KMS-11 (cell line): Measurements from ENCODE around the gene ACSF3.

ENCODE experiments used
- H2AFZ ChIP-seq: fragments of 200-600 bp; sonication (generic); 2 replicates; pipeline ENCODE4 v1.6.1; 2016; ENCODE audit warnings: antibody characterized with exemption, mixed run types, low read depth
- H3K27ac ChIP-seq: fragments of 200-600 bp; sonication (generic); 2 replicates; pipeline ENCODE4 v1.6.1; 2016; ENCODE audit warnings: mild to moderate bottlenecking, mixed run types
- H3K27me3 ChIP-seq: fragments of 200-600 bp; sonication (generic); 2 replicates; pipeline ENCODE4 v1.6.1; 2017; ENCODE audit warnings: mild to moderate bottlenecking, low read depth, mixed run types, moderate library complexity; ENCODE audit not compliant: insufficient read depth
- H3K36me3 ChIP-seq: fragments of 200-600 bp; sonication (generic); 2 replicates; pipeline ENCODE4 v1.6.1; 2017; ENCODE audit warnings: mild to moderate bottlenecking, mixed run types; ENCODE audit not compliant: insufficient read depth
- H3K4me1 ChIP-seq: fragments of 200-600 bp; sonication (generic); 2 replicates; pipeline ENCODE4 v1.6.1; 2016; ENCODE audit warnings: mild to moderate bottlenecking, low read depth, mixed run types; ENCODE audit not compliant: poor library complexity, severe bottlenecking
- H3K4me2 ChIP-seq: fragments of 200-600 bp; sonication (generic); 2 replicates; pipeline ENCODE4 v1.7.0; 2016; ENCODE audit warnings: mild to moderate bottlenecking, mixed run types
- H3K4me3 ChIP-seq: fragments of 200-600 bp; sonication (generic); IDR thresholded peaks from 2 replicates; pipeline ENCODE4 v1.6.1; 2017; ENCODE audit warnings: low read depth, low read length, mixed read lengths; ENCODE audit not compliant: insufficient read depth
- H3K79me2 ChIP-seq: fragments of 200-600 bp; sonication (generic); 2 replicates; pipeline ENCODE4 v1.6.1; 2016; ENCODE audit warnings: low read depth, mixed run types; ENCODE audit not compliant: insufficient read depth
- H3K9ac ChIP-seq: fragments of 200-600 bp; sonication (generic); 2 replicates; pipeline ENCODE4 v1.6.1; 2016; ENCODE audit warnings: mild to moderate bottlenecking, mixed run types
- H4K20me1 ChIP-seq: fragments of 200-600 bp; sonication (generic); 2 replicates; pipeline ENCODE4 v1.6.1; 2016; ENCODE audit warnings: mild to moderate bottlenecking, mixed run types; ENCODE audit not compliant: insufficient read depth
- TF ChIP-seq, protein P1 (sequence below): fragments of 200-600 bp; sonication (generic); conservative IDR thresholded peaks from 2 replicates; pipeline ENCODE4 v1.6.1; 2017; ENCODE audit warnings: low read depth, mild to moderate bottlenecking, antibody characterized with exemption, low read length, moderate library complexity, mixed read lengths

Gene ACSF3

DNA sequence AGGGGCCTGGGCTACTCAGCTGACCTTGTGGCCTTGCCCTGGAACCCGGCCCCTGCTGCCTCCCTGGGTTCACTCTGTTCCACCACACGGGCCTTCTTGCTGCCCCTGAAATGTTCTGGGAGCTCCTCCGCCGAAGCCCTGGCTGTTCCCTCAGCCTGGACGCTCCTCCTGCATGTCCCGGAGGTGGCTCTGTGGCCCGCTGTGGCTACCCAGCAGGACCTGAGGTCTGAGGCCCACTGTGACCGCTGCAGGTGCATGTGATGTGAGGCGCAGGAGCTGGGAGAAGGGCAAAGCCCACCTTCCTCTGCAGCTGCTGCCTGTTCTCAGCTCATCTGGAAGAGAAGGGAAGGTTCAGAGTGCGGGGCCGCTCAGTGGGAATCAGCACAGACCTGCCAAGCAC is 38.9 kb upstream of the ACSF3 start:
- Histone ChIP-seq H3K4me2 (no peak overlapping the region), H3K79me2 (no peaks in the 10 kb centered on the region), H2AFZ (no peak overlapping the region), H3K36me3 (no peaks in the 10 kb centered on the region), H3K4me1 (no peaks in the 10 kb centered on the region), H3K27ac (no peak overlapping the region), H3K9ac (no peak overlapping the region), H4K20me1 (no peaks in the 10 kb centered on the region), H3K27me3 (peaks cover 82% of the 10 kb centered on the region), H3K4me3 (no peak overlapping the region)
- TF ChIP-seq, protein P1, sequence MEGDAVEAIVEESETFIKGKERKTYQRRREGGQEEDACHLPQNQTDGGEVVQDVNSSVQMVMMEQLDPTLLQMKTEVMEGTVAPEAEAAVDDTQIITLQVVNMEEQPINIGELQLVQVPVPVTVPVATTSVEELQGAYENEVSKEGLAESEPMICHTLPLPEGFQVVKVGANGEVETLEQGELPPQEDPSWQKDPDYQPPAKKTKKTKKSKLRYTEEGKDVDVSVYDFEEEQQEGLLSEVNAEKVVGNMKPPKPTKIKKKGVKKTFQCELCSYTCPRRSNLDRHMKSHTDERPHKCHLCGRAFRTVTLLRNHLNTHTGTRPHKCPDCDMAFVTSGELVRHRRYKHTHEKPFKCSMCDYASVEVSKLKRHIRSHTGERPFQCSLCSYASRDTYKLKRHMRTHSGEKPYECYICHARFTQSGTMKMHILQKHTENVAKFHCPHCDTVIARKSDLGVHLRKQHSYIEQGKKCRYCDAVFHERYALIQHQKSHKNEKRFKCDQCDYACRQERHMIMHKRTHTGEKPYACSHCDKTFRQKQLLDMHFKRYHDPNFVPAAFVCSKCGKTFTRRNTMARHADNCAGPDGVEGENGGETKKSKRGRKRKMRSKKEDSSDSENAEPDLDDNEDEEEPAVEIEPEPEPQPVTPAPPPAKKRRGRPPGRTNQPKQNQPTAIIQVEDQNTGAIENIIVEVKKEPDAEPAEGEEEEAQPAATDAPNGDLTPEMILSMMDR, result no peak

DNA sequence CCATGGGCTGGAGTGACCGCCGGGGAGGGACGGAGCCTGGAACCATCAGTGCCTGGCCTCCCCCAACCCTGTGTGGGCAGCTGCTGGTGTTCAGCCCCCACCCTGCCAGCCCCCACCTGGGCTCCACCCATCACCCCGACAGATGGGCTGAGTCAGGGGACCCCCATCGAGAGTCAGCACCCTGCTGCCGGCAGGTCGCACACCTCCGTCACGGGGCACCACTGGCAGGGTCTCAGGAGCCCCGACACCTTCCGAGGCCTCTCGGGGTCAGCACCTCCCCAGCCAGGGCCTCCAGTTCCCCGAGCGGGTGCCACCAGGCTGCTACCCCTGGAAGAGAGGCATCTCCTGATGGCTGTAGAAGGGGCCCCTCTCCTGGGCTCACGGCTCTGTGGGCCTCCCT is 38.3 kb upstream of the ACSF3 start:
- no peaks in the 10 kb centered on the region for H3K79me2 ChIP-seq
- TF ChIP-seq, protein P1, result no peak

GRCh38 chr16:89055894-89056555 is 37.6 kb upstream of the ACSF3 start:
- H3K9ac ChIP-seq, result no peak overlapping the region
- peaks cover 88% of the 10 kb centered on the region for H3K27me3 ChIP-seq
- no peak overlapping the region for H2AFZ ChIP-seq
- no peak overlapping the region for H3K4me2 ChIP-seq
- no peak overlapping the region for H3K27ac ChIP-seq
- no peaks in the 10 kb centered on the region for H3K79me2 ChIP-seq
- H4K20me1 ChIP-seq, result no peaks in the 10 kb centered on the region
- no peak overlapping the region for H3K4me3 ChIP-seq
- TF ChIP-seq, protein P1, result no peak
- H3K36me3 ChIP-seq, result no peaks in the 10 kb centered on the region
- no peaks in the 10 kb centered on the region for H3K4me1 ChIP-seq

More for the DNA sequence above, 38.3 kb upstream of the ACSF3 start:
- no peaks in the 10 kb centered on the region for H3K4me1 ChIP-seq
- H3K27me3 ChIP-seq, result peaks cover 84% of the 10 kb centered on the region
- no peak overlapping the region for H3K4me2 ChIP-seq
- no peak overlapping the region for H3K27ac ChIP-seq
- H2AFZ ChIP-seq, result no peak overlapping the region
- no peak overlapping the region for H3K4me3 ChIP-seq
- no peaks in the 10 kb centered on the region for H3K36me3 ChIP-seq
- H3K9ac ChIP-seq, result no peak overlapping the region
- no peaks in the 10 kb centered on the region for H4K20me1 ChIP-seq

GRCh38 chr16:89056592-89056991 is 37.1 kb upstream of the ACSF3 start:
- no peaks in the 10 kb centered on the region for H3K36me3 ChIP-seq
- H4K20me1 ChIP-seq, result no peaks in the 10 kb centered on the region
- no peak overlapping the region for H3K27ac ChIP-seq
- no peaks in the 10 kb centered on the region for H3K79me2 ChIP-seq
- no peak overlapping the region for H3K9ac ChIP-seq
- H3K27me3 ChIP-seq, result peaks cover 89% of the 10 kb centered on the region
- no peaks in the 10 kb centered on the region for H3K4me1 ChIP-seq
- H2AFZ ChIP-seq, result no peak overlapping the region
- H3K4me2 ChIP-seq, result no peak overlapping the region
- no peak overlapping the region for H3K4me3 ChIP-seq
- TF ChIP-seq, protein P1, result no peak
